Measurements from ENCODE around the gene BPIFB3. TPM values are rescaled to one million over a fixed set of nuclear protein-coding genes. Genes with fewer than 3 reads are reported as not detected.

The BPIFB3 gene
- total and polyA plus RNA-seq, 12 donors = not detected

DNA sequence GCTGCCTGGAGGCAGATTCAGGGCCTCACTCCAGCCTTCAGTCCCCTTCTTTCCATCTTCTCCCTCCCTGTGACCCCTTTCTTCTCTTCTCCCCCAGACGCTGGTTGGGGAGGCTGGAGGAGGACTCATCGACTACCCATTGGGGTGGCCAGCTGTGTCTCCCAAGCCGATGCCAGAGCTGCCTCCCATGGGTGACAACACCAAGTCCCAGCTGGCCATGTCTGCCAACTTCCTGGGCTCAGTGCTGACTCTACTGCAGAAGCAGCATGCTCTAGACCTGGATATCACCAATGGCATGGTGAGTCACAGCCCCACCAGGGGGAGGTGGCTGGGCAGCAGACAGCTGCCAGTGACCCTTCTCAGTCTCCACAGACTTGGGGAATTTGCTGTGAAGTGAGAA is 38.7 kb downstream of the BPIFB3 start:
- Histone ChIP-seq H3K27ac (no peak overlapping the region), H3K4me3 (no peak overlapping the region), H3K36me3 (replicated peaks in 1 of 2) (no peaks in the 10 kb centered on the region), H3K9me3 (replicated peaks in 1 of 3) (no peaks in the 10 kb centered on the region), H3K27me3 (no peaks in the 10 kb centered on the region), H3K4me1 (replicated peaks in 1 of 2) (no peaks in the 10 kb centered on the region)
- TF ChIP-seq, protein P1, sequence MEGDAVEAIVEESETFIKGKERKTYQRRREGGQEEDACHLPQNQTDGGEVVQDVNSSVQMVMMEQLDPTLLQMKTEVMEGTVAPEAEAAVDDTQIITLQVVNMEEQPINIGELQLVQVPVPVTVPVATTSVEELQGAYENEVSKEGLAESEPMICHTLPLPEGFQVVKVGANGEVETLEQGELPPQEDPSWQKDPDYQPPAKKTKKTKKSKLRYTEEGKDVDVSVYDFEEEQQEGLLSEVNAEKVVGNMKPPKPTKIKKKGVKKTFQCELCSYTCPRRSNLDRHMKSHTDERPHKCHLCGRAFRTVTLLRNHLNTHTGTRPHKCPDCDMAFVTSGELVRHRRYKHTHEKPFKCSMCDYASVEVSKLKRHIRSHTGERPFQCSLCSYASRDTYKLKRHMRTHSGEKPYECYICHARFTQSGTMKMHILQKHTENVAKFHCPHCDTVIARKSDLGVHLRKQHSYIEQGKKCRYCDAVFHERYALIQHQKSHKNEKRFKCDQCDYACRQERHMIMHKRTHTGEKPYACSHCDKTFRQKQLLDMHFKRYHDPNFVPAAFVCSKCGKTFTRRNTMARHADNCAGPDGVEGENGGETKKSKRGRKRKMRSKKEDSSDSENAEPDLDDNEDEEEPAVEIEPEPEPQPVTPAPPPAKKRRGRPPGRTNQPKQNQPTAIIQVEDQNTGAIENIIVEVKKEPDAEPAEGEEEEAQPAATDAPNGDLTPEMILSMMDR (IDR thresholded peaks at IDR 0.05) = no peak
- TF ChIP-seq POLR2A (IDR thresholded peaks at IDR 0.05) = no peak
- no peak for DNase-seq
- WGBS, 4 donors = 71 to 84% (median 74%) methylated on average over 2 to 3 of the region's 3 CpGs
- intact Hi-C loops (cut with DNase I) = loop anchor here in 1 of 2 donors (5.0 kb wide), 1 partner anchor 300 kb away; no protein-coding TSS in a partner anchor

DNA sequence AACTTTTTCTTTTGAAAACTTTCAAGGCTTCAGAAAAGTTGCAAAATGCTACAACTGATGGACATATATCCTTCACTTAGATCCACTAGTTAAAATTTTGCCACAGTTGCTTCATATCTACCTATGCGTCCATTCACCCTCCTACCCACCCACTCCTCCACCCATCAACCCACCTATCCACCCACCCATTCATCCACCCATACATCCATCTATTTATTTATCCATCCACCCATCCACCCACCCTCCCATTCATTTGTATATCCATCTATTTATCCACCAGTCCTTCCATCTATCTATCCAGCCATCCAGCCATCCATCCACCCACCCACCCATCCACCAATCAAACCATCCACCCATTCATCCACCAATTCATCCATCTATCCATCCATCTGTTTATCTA is 39.4 kb downstream of the BPIFB3 start:
- Histone ChIP-seq H3K4me1 (replicated peaks in 1 of 2) (no peaks in the 10 kb centered on the region), H3K36me3 (replicated peaks in 1 of 2) (no peaks in the 10 kb centered on the region), H3K4me3 (no peak overlapping the region), H3K9me3 (replicated peaks in 1 of 3) (no peaks in the 10 kb centered on the region), H3K27ac (no peak overlapping the region), H3K27me3 (no peaks in the 10 kb centered on the region)
- TF ChIP-seq, protein P1 (IDR thresholded peaks at IDR 0.05) = no peak
- no peak for TF ChIP-seq POLR2A (IDR thresholded peaks at IDR 0.05)
- WGBS, 4 donors = 51 to 78% (median 65%) methylated on average over 1 of the region's 1 CpG
- intact Hi-C loops (cut with DNase I) = loop anchor here in 1 of 2 donors (5.0 kb wide), 1 partner anchor 301 kb away; no protein-coding TSS in a partner anchor
- no peak for DNase-seq

DNA sequence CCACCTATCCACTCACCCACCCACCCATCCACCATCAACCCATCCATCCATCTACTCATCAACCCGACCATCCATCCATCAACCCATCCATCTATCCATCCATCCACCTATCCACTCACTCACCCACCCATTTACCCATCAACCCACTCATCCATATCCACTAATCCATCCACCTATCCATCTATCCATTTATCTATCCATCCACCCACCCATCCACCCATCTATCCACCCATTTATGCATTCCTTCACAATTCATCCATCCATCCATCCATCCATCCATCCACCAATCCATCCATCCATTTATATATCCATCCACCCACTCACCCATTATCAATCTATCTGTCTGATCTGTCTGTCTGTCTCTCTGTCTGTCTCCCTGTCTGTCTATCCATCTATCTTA is 39.9 kb downstream of the BPIFB3 start:
- H3K4me1 ChIP-seq (replicated peaks in 1 of 2) = no peaks in the 10 kb centered on the region
- H3K4me3 ChIP-seq = no peak overlapping the region
- no peak overlapping the region for H3K27ac ChIP-seq
- H3K36me3 ChIP-seq (replicated peaks in 1 of 2) = no peaks in the 10 kb centered on the region
- DNase-seq = no peak
- H3K27me3 ChIP-seq = no peaks in the 10 kb centered on the region
- 0 to 67% (median 53%) methylated on average over 1 of the region's 1 CpG for WGBS, 4 donors
- intact Hi-C loops (cut with DNase I) = loop anchor here in 1 of 2 donors (5.0 kb wide), 1 partner anchor 301 kb away; no protein-coding TSS in a partner anchor
- no peaks in the 10 kb centered on the region for H3K9me3 ChIP-seq (replicated peaks in 1 of 3)
- TF ChIP-seq POLR2A (IDR thresholded peaks at IDR 0.05) = no peak
- TF ChIP-seq, protein P1 (IDR thresholded peaks at IDR 0.05) = no peak

DNA sequence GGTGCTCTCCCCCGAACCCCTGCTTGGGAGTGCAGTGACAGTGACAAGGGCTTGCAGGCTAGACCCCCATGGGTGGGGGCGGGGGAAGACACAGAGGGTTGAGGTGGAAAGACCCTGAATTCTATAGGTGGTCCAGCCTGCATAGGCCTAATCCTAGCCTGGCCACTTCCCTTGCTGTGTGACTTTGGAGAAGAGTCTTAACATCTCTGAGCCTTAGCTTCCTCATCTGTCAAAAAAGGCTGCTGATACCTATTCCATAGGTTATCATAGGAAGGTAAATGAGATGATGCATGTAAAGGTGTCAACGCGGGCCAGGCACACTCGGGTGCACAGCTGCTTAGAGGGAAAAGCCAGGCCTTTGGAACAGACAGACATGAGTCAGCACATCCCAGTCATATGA is 41.5 kb downstream of the BPIFB3 start:
- Histone ChIP-seq H3K27me3 (no peaks in the 10 kb centered on the region), H3K27ac (no peak overlapping the region), H3K4me3 (no peak overlapping the region), H3K36me3 (replicated peaks in 1 of 2) (no peaks in the 10 kb centered on the region), H3K4me1 (replicated peaks in 1 of 2) (no peaks in the 10 kb centered on the region), H3K9me3 (replicated peaks in 1 of 3) (no peaks in the 10 kb centered on the region)
- WGBS, 4 donors = 82 to 92% (median 87%) methylated on average over 5 of the region's 5 CpGs
- DNase-seq = no peak
- TF ChIP-seq POLR2A (IDR thresholded peaks at IDR 0.05) = no peak
- TF ChIP-seq, protein P1 (IDR thresholded peaks at IDR 0.05) = no peak
- intact Hi-C loops (cut with DNase I) = loop anchor here in 1 of 2 donors (5.0 kb wide), 1 partner anchor 193 kb away; no protein-coding TSS in a partner anchor

Data from adrenal gland (tissue), 12 donors.